ENCODE results near the gene TGM2.

The TGM2 gene

DNA sequence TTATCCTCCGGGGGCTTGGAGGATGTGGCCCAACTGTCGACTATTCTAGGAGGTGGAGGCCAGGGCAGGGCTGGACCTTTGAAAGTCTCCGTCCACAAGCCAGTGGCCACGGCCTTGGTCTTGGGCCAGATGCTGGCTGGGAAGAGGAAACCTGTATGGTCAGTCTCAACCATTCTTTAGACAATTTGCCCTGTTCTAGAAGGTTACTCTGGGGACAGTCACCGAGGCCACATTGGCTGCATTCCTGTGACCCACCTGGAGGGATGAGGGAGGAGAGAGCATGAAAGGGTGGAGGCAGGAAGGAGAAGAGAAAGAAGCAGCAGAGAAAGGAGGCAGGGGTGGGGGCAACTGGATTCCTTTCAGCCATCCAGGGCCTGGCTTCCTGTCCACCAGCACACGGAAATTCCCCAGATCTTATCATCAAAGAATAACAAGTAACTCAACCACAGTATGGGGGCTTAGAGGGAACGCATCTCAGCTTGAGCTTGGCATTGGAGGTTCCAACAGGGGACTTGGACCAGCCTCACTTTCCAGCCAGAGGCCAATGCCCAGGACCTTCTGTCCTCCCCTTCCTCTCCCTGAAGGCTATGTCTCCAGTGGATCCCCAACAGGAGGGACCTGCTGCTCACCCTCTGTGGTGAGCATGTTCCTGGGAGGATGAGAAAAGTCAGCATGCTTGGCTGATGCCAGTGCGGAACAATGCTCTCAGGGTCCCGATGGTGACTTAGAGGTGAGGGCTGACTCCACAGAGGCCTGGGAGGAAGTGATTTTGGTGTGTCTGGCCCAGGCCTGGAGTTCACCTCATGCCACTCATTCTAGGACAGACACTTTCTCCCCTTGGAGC, 30.4 kb downstream of the TGM2 start:
- TF ChIP-seq CTCF (IDR thresholded peaks at IDR 0.05; ENCODE audit: borderline replicate concordance, insufficient read depth, low read depth, low read length): no peak
- H3K4me3 ChIP-seq (ENCODE audit: low read depth, low read length): no peak overlapping the region

GRCh38 chr20:38133680-38134426, 31.2 kb downstream of the TGM2 start:
- TF ChIP-seq CTCF (IDR thresholded peaks at IDR 0.05; ENCODE audit: borderline replicate concordance, insufficient read depth, low read depth, low read length): no peak
- H3K4me3 ChIP-seq (ENCODE audit: low read depth, low read length): no peak overlapping the region

GRCh38 chr20:38132910-38133501, 32.1 kb downstream of the TGM2 start:
- TF ChIP-seq CTCF (IDR thresholded peaks at IDR 0.05; ENCODE audit: borderline replicate concordance, insufficient read depth, low read depth, low read length): no peak
- no peak overlapping the region for H3K4me3 ChIP-seq (ENCODE audit: low read depth, low read length)

GRCh38 chr20:38132156-38132909, 32.7 kb downstream of the TGM2 start:
- H3K4me3 ChIP-seq (ENCODE audit: low read depth, low read length): no peak overlapping the region
- TF ChIP-seq CTCF (IDR thresholded peaks at IDR 0.05; ENCODE audit: borderline replicate concordance, insufficient read depth, low read depth, low read length): no peak

DNA sequence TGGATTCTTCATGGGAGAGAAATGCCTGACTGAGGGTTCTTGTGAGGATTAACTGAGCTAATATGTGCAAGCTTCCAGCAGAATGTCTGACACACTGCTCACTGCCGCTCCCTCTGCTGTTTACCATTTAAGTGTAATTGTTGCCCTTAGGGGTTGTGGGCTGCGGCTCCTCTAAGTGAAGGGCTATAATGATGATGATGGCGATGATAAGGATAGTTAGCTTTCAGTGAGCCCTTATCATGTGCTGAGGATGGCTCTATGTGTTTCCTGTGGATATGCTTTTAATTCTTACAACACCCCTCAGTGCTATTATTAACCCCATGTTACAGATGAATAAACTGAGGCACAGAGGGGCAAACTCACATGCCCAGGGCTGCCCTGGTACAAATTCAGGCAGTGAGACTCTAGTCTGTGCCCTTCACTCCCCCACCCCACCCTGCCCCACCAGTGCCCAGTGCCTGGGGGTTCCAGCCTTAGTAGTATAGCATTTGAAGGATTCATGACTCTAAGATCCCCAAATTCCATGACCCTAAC, 33.4 kb downstream of the TGM2 start:
- H3K4me3 ChIP-seq (ENCODE audit: low read depth, low read length): no peak overlapping the region
- TF ChIP-seq CTCF (IDR thresholded peaks at IDR 0.05; ENCODE audit: borderline replicate concordance, insufficient read depth, low read depth, low read length): no peak

DNA sequence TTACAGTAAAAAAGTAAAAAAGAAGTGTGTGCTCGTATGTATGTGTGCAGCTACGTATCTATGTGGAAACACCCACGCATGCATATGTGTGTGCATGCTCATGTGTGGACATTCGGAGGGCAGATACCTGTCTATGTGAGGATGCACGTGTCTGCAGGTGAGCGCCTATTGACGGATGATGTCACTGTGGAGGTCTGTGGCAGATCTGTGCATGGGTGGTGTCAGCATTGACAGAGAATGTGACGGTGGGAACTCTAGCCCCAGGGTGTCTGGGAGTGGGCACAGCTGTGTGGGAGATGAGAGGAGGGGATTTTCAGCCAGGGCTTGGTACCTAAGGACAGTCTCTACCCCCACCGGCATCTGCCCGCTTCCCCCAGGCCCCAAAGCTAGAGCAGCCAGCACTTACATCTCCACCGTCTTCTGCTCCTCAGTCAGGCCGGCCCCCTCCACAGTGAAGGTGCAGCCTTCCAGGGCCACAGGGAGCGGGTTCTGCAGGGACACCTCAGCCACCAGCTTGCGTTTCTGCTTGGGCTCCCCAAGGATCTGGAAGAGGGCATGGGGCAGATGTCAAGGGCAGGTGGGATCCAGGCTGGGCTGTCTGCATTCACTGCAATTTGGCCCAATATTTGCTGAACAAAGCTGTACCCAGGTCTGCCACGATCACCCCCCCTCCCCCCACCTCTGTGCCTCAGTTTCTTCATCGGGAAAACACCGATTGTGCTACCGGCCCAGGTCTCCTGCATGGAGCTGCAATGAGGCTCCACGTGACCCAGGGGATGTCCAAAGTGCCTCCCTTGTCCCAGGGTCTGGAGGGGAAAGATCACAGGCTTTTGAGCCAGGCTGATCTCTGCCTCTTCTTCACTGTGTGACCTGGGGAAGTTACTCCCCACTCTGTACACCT, 34.1 kb downstream of the TGM2 start:
- H3K4me3 ChIP-seq (ENCODE audit: low read depth, low read length): no peak overlapping the region
- no peak for TF ChIP-seq CTCF (IDR thresholded peaks at IDR 0.05; ENCODE audit: borderline replicate concordance, insufficient read depth, low read depth, low read length)

Measured in GM12875 (cell line).